HepG2 (cell line): ENCODE data around the gene ZNF235. TPM values are rescaled to one million over a fixed set of nuclear protein-coding genes. Genes with fewer than 3 reads are reported as not detected.

ENCODE experiments used
- ATAC-seq: fragments of 200-7000 bp; cut with Tn5 transposase; 3 replicates; pipeline ENCODE4 v1.9.1; 2020; ENCODE audit warnings: mild to moderate bottlenecking, moderate library complexity
- BruUV-seq: library from RNA; stranded (reverse); fragments of 400-500 nt; replicated peaks from 2 replicates; lab custom pipeline; 2021; lab: Mats Ljungman, UMichigan
- CTCF ChIA-PET: fragments of 300-600 bp; formaldehyde crosslinking; extraction: SDS; loops from one replicate; lab custom pipeline; 2021; ENCODE audit warnings: low total read pairs, inconsistent platforms, low intra/inter-chr PET ratio; lab: Yijun Ruan, JAX
- POLR2A ChIA-PET: fragments of 350-600 bp; sonication (Branson Sonifier 250); formaldehyde crosslinking; loops from one replicate; lab custom pipeline; 2020; ENCODE audit warnings: antibody characterized with exemption, inconsistent platforms; lab: Yijun Ruan, JAX
- DNase-seq: peaks from one replicate; pipeline ENCODE4 v3.0.0-alpha.2; 2015; ENCODE audit warnings: low spot score
- FAIRE-seq: peaks from 3 replicates; lab custom pipeline; 2011; peaks lifted over from hg19 to GRCh38; lab: Jason Lieb, UNC
- H2AFZ ChIP-seq: one replicate; pipeline ENCODE4 v1.6.1; 2011; ENCODE audit warnings: low read length, inconsistent platforms
- H3K27ac ChIP-seq: fragments of 300-600 bp; 3 replicates; pipeline ENCODE4 v1.8.0; 2011; ENCODE audit warnings: mixed run types, mild to moderate bottlenecking, mixed read lengths, low read length, inconsistent platforms; ENCODE audit not compliant: insufficient read depth; ENCODE audit errors: extremely low read length
- H3K27me3 ChIP-seq, 2 experiments: fragments of 200-600 bp in 1 of 2; 2 replicates in 1 of 2; 3 replicates in 1 of 2; pipeline versions ENCODE4 v1.6.0 to v1.8.0; 2011; ENCODE audit warnings: low read length in 2 of 2, mild to moderate bottlenecking in 2 of 2, moderate library complexity in 2 of 2, inconsistent platforms in 1 of 2; ENCODE audit not compliant: insufficient read depth in 2 of 2, control insufficient read depth in 1 of 2
- H3K36me3 ChIP-seq, 2 experiments: fragments of 200-600 bp in 1 of 2; replicated peaks in 1 of 2; 2 replicates in 1 of 2; 3 replicates in 1 of 2; pipeline versions ENCODE4 v1.5.1 to v1.8.0; 2011; ENCODE audit warnings: low read length in 2 of 2, inconsistent platforms in 1 of 2; ENCODE audit not compliant: insufficient read depth in 2 of 2, control insufficient read depth in 1 of 2
- H3K4me1 ChIP-seq: 2 replicates; pipeline ENCODE4 v1.5.1; 2012; ENCODE audit warnings: low read length, inconsistent platforms; ENCODE audit not compliant: insufficient read depth
- H3K4me2 ChIP-seq: 2 replicates; pipeline ENCODE4 v1.6.0; 2011; ENCODE audit warnings: low read depth, low read length, inconsistent platforms
- H3K4me3 ChIP-seq, 3 experiments: fragments of 200-600 bp in 1 of 3; sonication (generic), shearing (Covaris generic) in 1 of 3; replicated peaks in 1 of 3; 2 replicates each; pipeline ENCODE4 v1.5.1; 2011 to 2016; ENCODE audit warnings: low read length in 3 of 3, inconsistent platforms in 2 of 3, low read depth in 2 of 3, mild to moderate bottlenecking in 2 of 3, control low read depth in 1 of 3, mixed read lengths in 1 of 3; ENCODE audit not compliant: insufficient read depth in 1 of 3
- H3K79me2 ChIP-seq: one replicate; pipeline ENCODE4 v1.6.1; 2011; ENCODE audit warnings: low read length, inconsistent platforms; ENCODE audit not compliant: insufficient read depth
- H3K9ac ChIP-seq: 2 replicates; pipeline ENCODE4 v1.6.0; 2011; ENCODE audit warnings: mild to moderate bottlenecking, low read depth, low read length, inconsistent platforms; ENCODE audit not compliant: insufficient read depth
- H3K9me3 ChIP-seq: 2 replicates; pipeline ENCODE4 v1.5.1; 2012; ENCODE audit warnings: mild to moderate bottlenecking, low read length
- H4K20me1 ChIP-seq: 2 replicates; pipeline ENCODE4 v1.6.0; 2011; ENCODE audit warnings: inconsistent platforms, mild to moderate bottlenecking, low read length, moderate library complexity; ENCODE audit not compliant: insufficient read depth
- ARNT2 ChIP-seq: sonication (generic); formaldehyde crosslinking; IDR thresholded peaks from 2 replicates; pipeline ENCODE4 v1.8.0; 2022; ENCODE audit warnings: mild to moderate bottlenecking, low read depth, missing genetic modification reagents, moderate library complexity
- CBX5 ChIP-seq: sonication (generic); formaldehyde crosslinking; IDR thresholded peaks from 2 replicates; pipeline ENCODE4 v1.4.0; 2020; ENCODE audit warnings: missing genetic modification reagents, borderline replicate concordance
- FOSL2 ChIP-seq: sonication (generic); formaldehyde crosslinking; IDR thresholded peaks from 2 replicates; pipeline ENCODE4 v1.4.0; 2020; ENCODE audit warnings: missing genetic modification reagents
- FOXK1 ChIP-seq: sonication (generic); formaldehyde crosslinking; IDR thresholded peaks from 2 replicates; pipeline ENCODE4 v1.4.0; 2020; ENCODE audit warnings: low read depth, missing genetic modification reagents, borderline replicate concordance
- KLF9 ChIP-seq: IDR thresholded peaks from 2 replicates; pipeline ENCODE4 v1.6.1; 2016; ENCODE audit warnings: low read depth
- KMT2A ChIP-seq: sonication (generic); formaldehyde crosslinking; IDR thresholded peaks from 2 replicates; pipeline ENCODE4 v1.4.0; 2020; ENCODE audit warnings: missing genetic modification reagents
- LCORL ChIP-seq, 2 experiments: fragments of 450-650 bp in 1 of 2; sonication (generic) in 1 of 2; formaldehyde crosslinking in 1 of 2; IDR thresholded peaks; 2 replicates each; pipeline versions ENCODE4 v1.5.0 to v1.6.1; 2017 to 2020; ENCODE audit warnings: antibody characterized with exemption in 1 of 2, missing genetic modification reagents in 1 of 2
- MED8 ChIP-seq: sonication (generic); formaldehyde crosslinking; IDR thresholded peaks from 2 replicates; pipeline ENCODE4 v1.8.1; 2023; ENCODE audit warnings: mild to moderate bottlenecking, missing genetic modification reagents; ENCODE audit not compliant: insufficient replicate concordance
- MEF2D ChIP-seq: sonication (generic); formaldehyde crosslinking; IDR thresholded peaks from 2 replicates; pipeline ENCODE4 v1.5.1; 2020; ENCODE audit warnings: mild to moderate bottlenecking, missing genetic modification reagents
- RFXAP ChIP-seq: sonication (generic); formaldehyde crosslinking; IDR thresholded peaks from 2 replicates; pipeline ENCODE4 v1.4.0; 2020; ENCODE audit warnings: missing genetic modification reagents, borderline replicate concordance
- SALL1 ChIP-seq: sonication (generic); formaldehyde crosslinking; IDR thresholded peaks from 2 replicates; pipeline ENCODE4 v1.8.0; 2022; ENCODE audit warnings: mild to moderate bottlenecking, missing genetic modification reagents
- STAT5B ChIP-seq: sonication (generic); formaldehyde crosslinking; IDR thresholded peaks from 2 replicates; pipeline ENCODE4 v1.4.0; 2020; ENCODE audit warnings: missing genetic modification reagents
- THYN1 ChIP-seq: sonication (generic); formaldehyde crosslinking; IDR thresholded peaks from 2 replicates; pipeline ENCODE4 v1.8.1; 2023; ENCODE audit warnings: low read depth, mild to moderate bottlenecking, moderate library complexity, missing genetic modification reagents, borderline replicate concordance
- XBP1 ChIP-seq: sonication (generic); formaldehyde crosslinking; IDR thresholded peaks from 2 replicates; pipeline ENCODE4 v1.5.0; 2020; ENCODE audit warnings: missing genetic modification reagents
- ZNF136 ChIP-seq: sonication (generic); formaldehyde crosslinking; IDR thresholded peaks from 2 replicates; pipeline ENCODE4 v1.8.1; 2022; ENCODE audit warnings: low read depth, mild to moderate bottlenecking, moderate library complexity, missing genetic modification reagents
- ZNF230 ChIP-seq: sonication (generic); formaldehyde crosslinking; IDR thresholded peaks from 2 replicates; pipeline ENCODE4 v1.4.0; 2020; ENCODE audit warnings: mild to moderate bottlenecking, missing genetic modification reagents
- ZNF678 ChIP-seq: sonication (generic); formaldehyde crosslinking; IDR thresholded peaks from 2 replicates; pipeline ENCODE4 v1.4.0; 2020; ENCODE audit warnings: mild to moderate bottlenecking, missing genetic modification reagents
- ZNF883 ChIP-seq: sonication (generic); formaldehyde crosslinking; IDR thresholded peaks from 2 replicates; pipeline ENCODE4 v1.5.1; 2020; ENCODE audit warnings: mild to moderate bottlenecking, missing genetic modification reagents; ENCODE audit errors: not compliant biosample characterization
- ZSCAN22 ChIP-seq: sonication (generic); formaldehyde crosslinking; IDR thresholded peaks from 2 replicates; pipeline ENCODE4 v1.4.0; 2020; ENCODE audit warnings: mild to moderate bottlenecking, missing genetic modification reagents
- WGBS: methylation state at CpG from one replicate; pipeline ENCODE4 v1.1.6; 2017; ENCODE audit warnings: low lambda C conversion rate; 5-methylcytosine and 5-hydroxymethylcytosine counted together
- in situ Hi-C: cut with HindIII; loops from 2 replicates; pipeline ENCODE4 v1.10.0; 2017; ENCODE audit warnings: low pct_unique_long_range_greater_than_20kb; ENCODE audit not compliant: extremely low pct_ligation_motif_present
- intact Hi-C: fragments of 100-400 bp; cut with micrococcal nuclease; formaldehyde crosslinking; loops from one replicate; pipeline ENCODE4 v1.10.0; 2022; ENCODE audit not compliant: unreplicated experiment
- polyA plus RNA-seq, 8 experiments: library from polyadenylated mRNA; depleted of rRNA in 3 of 8; stranded (reverse) in 7 of 8; unstranded in 1 of 8; fragments of >200 nt; fragmentation: Illumina TruSeq in 4 of 8; extraction: Trizol in 4 of 8; gene quantifications; 2 replicates each; pipeline versions ENCODE4 v1.2.1 to v1.2.3, GENCODE V29; 2011 to 2016; ENCODE audit warnings: low read depth in 4 of 8, missing spikeins in 1 of 8, mixed read lengths in 1 of 8; ENCODE audit not compliant: insufficient read depth in 1 of 8
- total RNA-seq, 5 experiments: library from RNA; depleted of rRNA; stranded (reverse); fragments of >200 nt; fragmentation: Illumina TruSeq; extraction: Trizol; gene quantifications; 2 replicates each; pipeline ENCODE4 v1.2.3, GENCODE V29; 2016; ENCODE audit warnings: low read depth in 1 of 5
- TF ChIP-seq, protein P1 (sequence below): sonication (generic); formaldehyde crosslinking; IDR thresholded peaks from 2 replicates; pipeline ENCODE4 v1.4.0; 2020; ENCODE audit warnings: missing genetic modification reagents, borderline replicate concordance
- TF ChIP-seq, protein P2 (sequence below): sonication (generic); formaldehyde crosslinking; IDR thresholded peaks from 2 replicates; pipeline ENCODE4 v1.8.0; 2022; ENCODE audit warnings: missing genetic modification reagents, mild to moderate bottlenecking, moderate library complexity, borderline replicate concordance

The ZNF235 gene
- total and polyA plus RNA-seq, 2 of the 13 experiments (the other 11 are each of a cell fraction or from before 2014, with no cell fraction given): 4.8 to 5.5 TPM

DNA sequence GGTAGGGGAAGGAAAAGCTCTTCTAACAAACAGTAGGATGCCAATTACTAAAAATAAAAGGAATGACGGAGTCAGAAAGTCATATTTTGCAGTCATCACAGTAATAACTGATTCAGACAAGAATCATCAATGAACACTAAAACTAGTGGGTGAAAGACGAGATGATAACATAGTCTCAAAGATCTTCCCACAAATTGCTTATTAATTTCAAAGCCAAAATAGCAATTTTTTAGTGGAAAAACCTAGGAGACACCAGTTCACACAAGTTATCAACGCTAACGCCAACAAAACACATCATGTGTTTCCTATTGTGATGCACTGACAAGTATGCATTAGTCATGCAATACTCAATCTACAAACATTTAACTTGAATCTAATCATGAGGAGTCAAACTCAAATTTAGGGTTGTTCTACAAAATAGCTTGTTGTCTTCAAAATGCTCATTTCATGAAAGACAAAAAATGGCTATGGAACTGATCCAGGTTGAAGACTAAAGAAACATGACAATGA lies 26.6 kb downstream of the ZNF235 start (continued):
- TF ChIP-seq, protein P1, sequence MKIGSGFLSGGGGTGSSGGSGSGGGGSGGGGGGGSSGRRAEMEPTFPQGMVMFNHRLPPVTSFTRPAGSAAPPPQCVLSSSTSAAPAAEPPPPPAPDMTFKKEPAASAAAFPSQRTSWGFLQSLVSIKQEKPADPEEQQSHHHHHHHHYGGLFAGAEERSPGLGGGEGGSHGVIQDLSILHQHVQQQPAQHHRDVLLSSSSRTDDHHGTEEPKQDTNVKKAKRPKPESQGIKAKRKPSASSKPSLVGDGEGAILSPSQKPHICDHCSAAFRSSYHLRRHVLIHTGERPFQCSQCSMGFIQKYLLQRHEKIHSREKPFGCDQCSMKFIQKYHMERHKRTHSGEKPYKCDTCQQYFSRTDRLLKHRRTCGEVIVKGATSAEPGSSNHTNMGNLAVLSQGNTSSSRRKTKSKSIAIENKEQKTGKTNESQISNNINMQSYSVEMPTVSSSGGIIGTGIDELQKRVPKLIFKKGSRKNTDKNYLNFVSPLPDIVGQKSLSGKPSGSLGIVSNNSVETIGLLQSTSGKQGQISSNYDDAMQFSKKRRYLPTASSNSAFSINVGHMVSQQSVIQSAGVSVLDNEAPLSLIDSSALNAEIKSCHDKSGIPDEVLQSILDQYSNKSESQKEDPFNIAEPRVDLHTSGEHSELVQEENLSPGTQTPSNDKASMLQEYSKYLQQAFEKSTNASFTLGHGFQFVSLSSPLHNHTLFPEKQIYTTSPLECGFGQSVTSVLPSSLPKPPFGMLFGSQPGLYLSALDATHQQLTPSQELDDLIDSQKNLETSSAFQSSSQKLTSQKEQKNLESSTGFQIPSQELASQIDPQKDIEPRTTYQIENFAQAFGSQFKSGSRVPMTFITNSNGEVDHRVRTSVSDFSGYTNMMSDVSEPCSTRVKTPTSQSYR (CRISPR knock-in tag): no peak
- TF ChIP-seq ZNF678 (CRISPR knock-in tag) (no peak), ZNF883 (CRISPR knock-in tag) (no peak), MEF2D (CRISPR knock-in tag) (no peak), LCORL (IDR thresholded peaks at IDR 0.05) (no peak), LCORL (CRISPR knock-in tag; IDR thresholded peaks at IDR 0.05) (no peak), ARNT2 (CRISPR knock-in tag) (no peak), ZSCAN22 (CRISPR knock-in tag) (no peak)

DNA sequence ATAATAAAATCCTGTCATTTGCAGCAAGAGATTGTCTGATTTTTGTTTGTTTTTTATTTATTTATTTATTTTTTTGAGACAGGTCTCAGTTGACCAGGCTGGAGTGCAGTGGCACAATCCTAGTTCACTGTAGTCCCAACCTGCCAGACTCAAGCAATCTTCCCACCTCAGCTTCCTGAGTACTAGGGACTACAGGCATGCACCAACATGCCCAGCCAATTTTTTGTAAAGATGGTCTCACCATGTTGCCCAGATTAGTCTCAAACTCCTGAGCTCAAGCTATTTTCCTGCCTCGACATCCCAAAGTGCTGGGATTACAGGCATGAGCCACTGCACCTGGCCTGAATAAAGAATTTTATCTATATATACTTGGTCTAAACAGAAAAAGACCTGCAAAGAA lies 27.5 kb downstream of the ZNF235 start:
- Histone ChIP-seq H3K4me1 (no peaks in the 10 kb centered on the region), H3K36me3 (peaks cover 0 to 7% of the 10 kb centered on the region in 2 experiments; a peak in 2 of 5 replicates), H3K27ac (no peak overlapping the region), H3K4me3 (no peak overlapping the region), H3K9me3 (peaks cover 18% of the 10 kb centered on the region), H3K79me2 (no peaks in the 10 kb centered on the region), H3K4me2 (no peak overlapping the region), H4K20me1 (no peaks in the 10 kb centered on the region), H3K9ac (no peak overlapping the region), H2AFZ (no peak overlapping the region), H3K27me3 (no peaks in the 10 kb centered on the region)
- BruUV-seq: no TSS peak
- ChIA-PET POLR2A (no interaction called here), CTCF (no interaction called here)
- DNase-seq (no peak), ATAC-seq (no peak), FAIRE-seq (no peak)
- in situ Hi-C loops: no loop called here
- WGBS: 91% methylated on average over 1 of the region's 1 CpG
- intact Hi-C loops: no loop called here
- TF ChIP-seq KMT2A (CRISPR knock-in tag) (no peak), XBP1 (CRISPR knock-in tag) (no peak), THYN1 (CRISPR knock-in tag) (no peak), ZNF136 (CRISPR knock-in tag) (no peak), CBX5 (CRISPR knock-in tag) (no peak), SALL1 (CRISPR knock-in tag) (no peak), ZNF230 (no peak), STAT5B (no peak), MED8 (CRISPR knock-in tag) (no peak), FOXK1 (no peak), RFXAP (CRISPR knock-in tag) (no peak), FOSL2 (CRISPR knock-in tag) (no peak), KLF9 (CRISPR knock-in tag) (no peak)
- TF ChIP-seq, protein P2, sequence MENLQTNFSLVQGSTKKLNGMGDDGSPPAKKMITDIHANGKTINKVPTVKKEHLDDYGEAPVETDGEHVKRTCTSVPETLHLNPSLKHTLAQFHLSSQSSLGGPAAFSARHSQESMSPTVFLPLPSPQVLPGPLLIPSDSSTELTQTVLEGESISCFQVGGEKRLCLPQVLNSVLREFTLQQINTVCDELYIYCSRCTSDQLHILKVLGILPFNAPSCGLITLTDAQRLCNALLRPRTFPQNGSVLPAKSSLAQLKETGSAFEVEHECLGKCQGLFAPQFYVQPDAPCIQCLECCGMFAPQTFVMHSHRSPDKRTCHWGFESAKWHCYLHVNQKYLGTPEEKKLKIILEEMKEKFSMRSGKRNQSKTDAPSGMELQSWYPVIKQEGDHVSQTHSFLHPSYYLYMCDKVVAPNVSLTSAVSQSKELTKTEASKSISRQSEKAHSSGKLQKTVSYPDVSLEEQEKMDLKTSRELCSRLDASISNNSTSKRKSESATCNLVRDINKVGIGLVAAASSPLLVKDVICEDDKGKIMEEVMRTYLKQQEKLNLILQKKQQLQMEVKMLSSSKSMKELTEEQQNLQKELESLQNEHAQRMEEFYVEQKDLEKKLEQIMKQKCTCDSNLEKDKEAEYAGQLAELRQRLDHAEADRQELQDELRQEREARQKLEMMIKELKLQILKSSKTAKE (CRISPR knock-in tag): no peak
